DMS153 treated with DMSO at 0.1 percent for 48 hours (cell line): ENCODE results near the gene CST7.

ENCODE experiments used
- DNase-seq: peaks from one replicate; lab custom pipeline; 2025; ENCODE audit not compliant: unreplicated experiment; lab: John Stamatoyannopoulos, UW

CST7 gene

GRCh38 chr20:24984961-24985640 is 36.0 kb downstream of the CST7 start:
- DNase-seq = no peak

- DNase-seq = no peak
Observed at GRCh38 chr20:24985802-24986201, 36.7 kb downstream of the CST7 start.

- no peak for DNase-seq
Observed at GRCh38 chr20:24986436-24987015, 37.5 kb downstream of the CST7 start.

GRCh38 chr20:24987244-24987643 is 38.2 kb downstream of the CST7 start:
- no peak for DNase-seq

GRCh38 chr20:24987873-24988835 is 39.1 kb downstream of the CST7 start:
- no peak for DNase-seq

GRCh38 chr20:24989162-24989561 is 40.1 kb downstream of the CST7 start:
- no peak for DNase-seq

GRCh38 chr20:24990810-24991252 is 41.8 kb downstream of the CST7 start:
- no peak for DNase-seq

- no peak for DNase-seq
Observed at GRCh38 chr20:24991897-24992486, 42.9 kb downstream of the CST7 start.

- DNase-seq = peak; percentile 88
Observed at GRCh38 chr20:24992487-24993205, 43.6 kb downstream of the CST7 start, which contains the start of gene APMAP. Gene APMAP, minus strand, starts transcription at chr20:24992751. Its CDS starts 63 bp downstream, at chr20:24992688.

GRCh38 chr20:24993337-24994185 is 44.5 kb downstream of the CST7 start:
- peak; percentile 66 for DNase-seq

- DNase-seq = no peak
Observed at GRCh38 chr20:24994186-24994465, 45.1 kb downstream of the CST7 start.

- peak; percentile 37 for DNase-seq
Observed at GRCh38 chr20:24994470-24995368, 45.6 kb downstream of the CST7 start.

- DNase-seq = no peak
Observed at GRCh38 chr20:24995741-24996448, 46.8 kb downstream of the CST7 start.

- DNase-seq = no peak
Observed at GRCh38 chr20:24996449-24997377, 47.6 kb downstream of the CST7 start.

GRCh38 chr20:24998121-24998520 is 49.1 kb downstream of the CST7 start:
- no peak for DNase-seq

- DNase-seq = no peak
Observed at GRCh38 chr20:24998631-24999445, 49.8 kb downstream of the CST7 start.
